ENCODE data around the gene PPM1B. TPM values are rescaled to one million over a fixed set of nuclear protein-coding genes. Genes with fewer than 3 reads are reported as not detected.

PPM1B gene
- total and polyA plus RNA-seq, 2 experiments from 2014 or later = 112 to 134 TPM

GRCh38 chr2:44254023-44254422 lies 85.3 kb downstream of the PPM1B start:
- H3K36me3 Mint-ChIP-seq (ENCODE audit: low read depth) = peaks cover 11% of the 10 kb centered on the region; the same call in 1 of the 3 replicates
- no peaks in the 10 kb centered on the region for H3K79me2 ChIP-seq (replicated peaks; ENCODE audit: insufficient read depth)
- TF ChIP-seq JUNB (IDR thresholded peaks at IDR 0.05; ENCODE audit: unreplicated experiment) = no peak
- TF ChIP-seq ZNF114 (CRISPR knock-in tag; IDR thresholded peaks at IDR 0.05) = no peak
- TF ChIP-seq CREB1 (CRISPR knock-in tag; IDR thresholded peaks at IDR 0.05; ENCODE audit: low read depth) = no peak
- TF ChIP-seq CTCF (conservative IDR thresholded peaks at IDR 0.05; ENCODE audit: low read depth in 2 of 2) = no peak
- no peak for TF ChIP-seq NANOG (IDR thresholded peaks at IDR 0.05; ENCODE audit: borderline replicate concordance)
- no peak for TF ChIP-seq ETS1 (IDR thresholded peaks at IDR 0.05)
- no peak for TF ChIP-seq EZH2phosphoT487 (IDR thresholded peaks at IDR 0.05; ENCODE audit: unreplicated experiment)
- TF ChIP-seq REST (IDR thresholded peaks at IDR 0.05; ENCODE audit: unreplicated experiment) = no peak
- TF ChIP-seq STAT1 (IDR thresholded peaks at IDR 0.05; ENCODE audit: unreplicated experiment) = no peak
- no peak for TF ChIP-seq EZH2 (IDR thresholded peaks at IDR 0.05; ENCODE audit: low read depth, unreplicated experiment)
- no peak for TF ChIP-seq POLR2AphosphoS5 (IDR thresholded peaks at IDR 0.05; ENCODE audit: low read depth)
- no peak for TF ChIP-seq ZNF462 (CRISPR knock-in tag; IDR thresholded peaks at IDR 0.05)
- no peak for TF ChIP-seq ZNF331 (CRISPR knock-in tag; IDR thresholded peaks at IDR 0.05; ENCODE audit: low read depth)
- no peaks in the 10 kb centered on the region for H3K9me2 ChIP-seq (ENCODE audit: insufficient read depth)
- H3K4me3 ChIP-seq = no peak overlapping the region
- no peak for DNase-seq (ENCODE audit: low spot score)
- H3K27ac ChIP-seq (ENCODE audit: low read depth) = no peak overlapping the region
- ATAC-seq = no peak
- H3K27ac Mint-ChIP-seq = no peak overlapping the region
- no peaks in the 10 kb centered on the region for H3K4me1 Mint-ChIP-seq
- no peaks in the 10 kb centered on the region for H4K20me1 ChIP-seq (replicated peaks; ENCODE audit: insufficient read depth)
- H3K27me3 Mint-ChIP-seq (ENCODE audit: insufficient read depth, low read depth, poor library complexity) = peaks cover 7% of the 10 kb centered on the region
- no peak overlapping the region for H3K4me2 ChIP-seq
- H3K27me3 ChIP-seq (ENCODE audit: insufficient read depth) = no peaks in the 10 kb centered on the region
- H3F3A ChIP-seq (replicated peaks; ENCODE audit: low read depth) = no peaks in the 10 kb centered on the region
- H3K4me3 Mint-ChIP-seq = no peak overlapping the region
- H2AFZ ChIP-seq = no peak overlapping the region
- no peaks in the 10 kb centered on the region for H3K36me3 ChIP-seq (ENCODE audit: insufficient read depth)
- no peaks in the 10 kb centered on the region for H3K4me1 ChIP-seq (ENCODE audit: insufficient read depth)
- peaks cover 11% of the 10 kb centered on the region; the same call in 2 of the 3 replicates for H3K9me3 Mint-ChIP-seq

All from GM23338 (cell line).